ENCODE results near the gene PKIG.

PKIG gene

GRCh38 chr20:44619294-44619693 is 36.9 kb downstream of the PKIG start:
- DNase-seq (ENCODE audit: low read depth in 2 of 2), result no peak

- DNase-seq (ENCODE audit: low read depth in 2 of 2), result no peak
These were observed 37.7 kb downstream of the PKIG start for GRCh38 chr20:44620030-44620429.

GRCh38 chr20:44621325-44621724 is 38.9 kb downstream of the PKIG start:
- no peak for DNase-seq (ENCODE audit: low read depth in 2 of 2)

GRCh38 chr20:44621939-44622338 is 39.6 kb downstream of the PKIG start:
- no peak for DNase-seq (ENCODE audit: low read depth in 2 of 2)

GRCh38 chr20:44622501-44623270 is 40.3 kb downstream of the PKIG start:
- DNase-seq (ENCODE audit: low read depth in 2 of 2), result no peak

GRCh38 chr20:44624152-44624551 is 41.8 kb downstream of the PKIG start:
- no peak for DNase-seq (ENCODE audit: low read depth in 2 of 2)

GRCh38 chr20:44624743-44625271 is 42.4 kb downstream of the PKIG start:
- DNase-seq (ENCODE audit: low read depth in 2 of 2), result no peak

GRCh38 chr20:44625361-44625760 is 43.0 kb downstream of the PKIG start:
- DNase-seq (ENCODE audit: low read depth in 2 of 2), result no peak

GRCh38 chr20:44626278-44626677 is 43.9 kb downstream of the PKIG start:
- no peak for DNase-seq (ENCODE audit: low read depth in 2 of 2)

GRCh38 chr20:44627364-44628010 is 45.1 kb downstream of the PKIG start:
- no peak for DNase-seq (ENCODE audit: low read depth in 2 of 2)

GRCh38 chr20:44629017-44629385 is 46.6 kb downstream of the PKIG start:
- no peak for DNase-seq (ENCODE audit: low read depth in 2 of 2)

GRCh38 chr20:44629542-44629941 is 47.2 kb downstream of the PKIG start:
- DNase-seq (ENCODE audit: low read depth in 2 of 2), result no peak

- DNase-seq (ENCODE audit: low read depth in 2 of 2), result no peak
These were observed 47.9 kb downstream of the PKIG start for GRCh38 chr20:44630297-44630696.

GRCh38 chr20:44632103-44632752 is 49.8 kb downstream of the PKIG start:
- no peak for DNase-seq (ENCODE audit: low read depth in 2 of 2)

GRCh38 chr20:44633187-44633810 is 50.9 kb downstream of the PKIG start:
- DNase-seq (ENCODE audit: low read depth in 2 of 2), result no peak

GRCh38 chr20:44633872-44634600 is 51.7 kb downstream of the PKIG start:
- no peak for DNase-seq (ENCODE audit: low read depth in 2 of 2)

GRCh38 chr20:44635877-44636276 is 53.5 kb downstream of the PKIG start:
- no peak for DNase-seq (ENCODE audit: low read depth in 2 of 2)

GRCh38 chr20:44637042-44637441 is 54.7 kb downstream of the PKIG start:
- DNase-seq (ENCODE audit: low read depth in 2 of 2), result no peak

GRCh38 chr20:44637522-44638372 is 55.4 kb downstream of the PKIG start:
- DNase-seq (ENCODE audit: low read depth in 2 of 2), result no peak

- no peak for DNase-seq (ENCODE audit: low read depth in 2 of 2)
These were observed 58.1 kb downstream of the PKIG start for GRCh38 chr20:44640522-44640921.

- DNase-seq (ENCODE audit: low read depth in 2 of 2), result no peak
These were observed 58.9 kb downstream of the PKIG start for GRCh38 chr20:44641325-44641724.
